ENCODE results near the gene CYP11A1. TPM values are rescaled to one million over a fixed set of nuclear protein-coding genes. Genes with fewer than 3 reads are reported as not detected.
A peak's percentile ranks its signal among the peaks of the same experiment; 100 is the strongest.

CYP11A1 gene
- total RNA-seq, 1 donor from 2014 or later = 3.2 TPM

- ATAC-seq = no peak
These were observed 23.7 kb downstream of the CYP11A1 start for GRCh38 chr15:74343797-74344127.

- no peak for ATAC-seq
These were observed 24.2 kb downstream of the CYP11A1 start for GRCh38 chr15:74343127-74343796.

- ATAC-seq = peak; percentile 33
These were observed 27.3 kb downstream of the CYP11A1 start for GRCh38 chr15:74340150-74340549.

GRCh38 chr15:74339371-74339770 is 28.1 kb downstream of the CYP11A1 start:
- no peak for ATAC-seq

- no peak for ATAC-seq
These were observed 28.8 kb downstream of the CYP11A1 start for GRCh38 chr15:74338676-74339075.

- no peak for ATAC-seq
These were observed 29.7 kb downstream of the CYP11A1 start for GRCh38 chr15:74337607-74338211.

- ATAC-seq = no peak
These were observed 30.3 kb downstream of the CYP11A1 start for GRCh38 chr15:74337146-74337545.

- no peak for ATAC-seq
These were observed 31.1 kb downstream of the CYP11A1 start for GRCh38 chr15:74336061-74337005.

- ATAC-seq = no peak
These were observed 32.0 kb downstream of the CYP11A1 start for GRCh38 chr15:74335396-74335795.

- no peak for ATAC-seq
These were observed 33.3 kb downstream of the CYP11A1 start for GRCh38 chr15:74334127-74334526.

- ATAC-seq = peak; percentile 10
These were observed 33.8 kb downstream of the CYP11A1 start for GRCh38 chr15:74333662-74334061.

- no peak for ATAC-seq
These were observed 34.4 kb downstream of the CYP11A1 start for GRCh38 chr15:74333093-74333492.

GRCh38 chr15:74332611-74333010 is 34.8 kb downstream of the CYP11A1 start:
- no peak for ATAC-seq

GRCh38 chr15:74332011-74332410 is 35.4 kb downstream of the CYP11A1 start:
- no peak for ATAC-seq

GRCh38 chr15:74330861-74331408 is 36.5 kb downstream of the CYP11A1 start:
- ATAC-seq = no peak

GRCh38 chr15:74328331-74329056 is 39.0 kb downstream of the CYP11A1 start:
- ATAC-seq = no peak

- no peak for ATAC-seq
These were observed 39.7 kb downstream of the CYP11A1 start for GRCh38 chr15:74327756-74328155.

- no peak for ATAC-seq
These were observed 40.7 kb downstream of the CYP11A1 start for GRCh38 chr15:74326746-74327145.

- no peak for ATAC-seq
These were observed 42.7 kb downstream of the CYP11A1 start for GRCh38 chr15:74324714-74325113.

- ATAC-seq = peak; percentile 72
These were observed 44.8 kb downstream of the CYP11A1 start for GRCh38 chr15:74322558-74323180.

- ATAC-seq = no peak
These were observed 46.8 kb downstream of the CYP11A1 start for GRCh38 chr15:74320352-74321247.
